Activated gamma-delta T cell treated with Interleukin-2 at 50 U/mL for 16 hours (primary cell): ENCODE data around the gene CHRNG.

Experiments used
- DNase-seq: peaks from one replicate; pipeline ENCODE4 v3.0.0-alpha.2; 2020

CHRNG gene

GRCh38 chr2:232539298-232540231 is at the start of gene CHRNG:
TSS of gene CHRNG (plus strand) at chr2:232539692. CDS start at chr2:232539748, 56 bp downstream.
- DNase-seq, result no peak

- DNase-seq, result no peak
Observed at GRCh38 chr2:232490221-232491138, 49.0 kb upstream of the CHRNG start.

DNA sequence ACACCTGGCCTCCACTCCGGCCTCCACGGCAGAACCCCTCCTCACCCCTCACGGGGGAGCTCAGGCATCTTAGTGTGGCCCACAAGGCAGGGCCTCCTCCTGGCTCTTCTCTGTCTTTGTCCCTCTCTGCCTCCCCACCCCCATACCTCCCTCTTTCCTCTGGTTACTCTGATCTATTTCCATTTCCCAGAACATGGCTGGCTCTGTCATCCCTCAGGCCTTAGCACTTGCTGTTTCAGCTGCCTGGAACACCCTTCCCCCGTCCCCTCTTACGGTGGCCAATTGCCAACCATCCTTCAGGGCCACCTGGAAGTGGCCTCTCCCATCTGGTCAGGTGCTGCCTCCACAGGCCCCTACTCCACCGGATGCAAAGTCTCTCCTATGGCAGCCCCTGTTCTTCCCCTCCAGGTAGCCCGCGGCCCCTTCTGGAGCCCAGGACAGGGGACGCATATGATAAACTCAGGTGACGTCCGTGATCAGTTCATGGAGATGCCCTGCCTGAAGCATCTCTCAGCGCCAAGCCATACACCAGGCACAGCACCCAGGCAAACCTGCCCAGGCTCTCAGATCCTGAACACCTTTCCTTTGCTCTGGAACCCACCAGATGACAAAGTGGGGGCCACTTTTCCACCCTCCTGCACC is 48.2 kb upstream of the CHRNG start:
- no peak for DNase-seq

DNA sequence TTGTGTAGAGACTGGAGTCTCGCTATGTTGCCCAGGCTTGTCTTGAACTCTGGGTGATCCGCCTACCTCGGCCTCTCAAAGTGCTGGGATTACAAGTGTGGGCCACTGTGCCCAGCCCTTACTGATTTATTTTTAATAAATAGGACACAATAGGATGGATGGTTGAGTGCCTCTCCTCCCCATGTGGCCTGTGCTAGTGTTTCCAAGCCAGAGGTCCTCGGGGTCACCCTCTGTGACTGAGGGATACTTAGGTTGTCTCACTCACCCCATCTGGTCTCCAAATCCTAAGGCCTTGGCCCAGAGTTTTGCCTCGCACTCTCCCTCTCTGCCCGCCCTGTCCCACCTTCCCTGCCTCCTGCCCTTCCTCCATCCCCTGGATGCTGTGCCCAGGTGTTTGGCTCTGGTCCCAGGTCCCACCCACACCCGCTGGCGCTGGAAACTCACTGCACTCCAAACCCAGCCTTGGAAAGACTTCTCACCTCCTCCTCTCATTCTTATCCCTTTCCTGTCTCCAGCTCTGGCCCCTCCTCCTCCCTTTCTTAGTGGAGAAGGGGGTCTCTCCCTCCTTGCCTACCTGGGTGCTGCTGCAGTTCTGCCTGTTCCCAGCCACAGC is 47.1 kb upstream of the CHRNG start:
- no peak for DNase-seq

GRCh38 chr2:232492963-232493700 is 46.4 kb upstream of the CHRNG start:
- DNase-seq, result no peak

DNA sequence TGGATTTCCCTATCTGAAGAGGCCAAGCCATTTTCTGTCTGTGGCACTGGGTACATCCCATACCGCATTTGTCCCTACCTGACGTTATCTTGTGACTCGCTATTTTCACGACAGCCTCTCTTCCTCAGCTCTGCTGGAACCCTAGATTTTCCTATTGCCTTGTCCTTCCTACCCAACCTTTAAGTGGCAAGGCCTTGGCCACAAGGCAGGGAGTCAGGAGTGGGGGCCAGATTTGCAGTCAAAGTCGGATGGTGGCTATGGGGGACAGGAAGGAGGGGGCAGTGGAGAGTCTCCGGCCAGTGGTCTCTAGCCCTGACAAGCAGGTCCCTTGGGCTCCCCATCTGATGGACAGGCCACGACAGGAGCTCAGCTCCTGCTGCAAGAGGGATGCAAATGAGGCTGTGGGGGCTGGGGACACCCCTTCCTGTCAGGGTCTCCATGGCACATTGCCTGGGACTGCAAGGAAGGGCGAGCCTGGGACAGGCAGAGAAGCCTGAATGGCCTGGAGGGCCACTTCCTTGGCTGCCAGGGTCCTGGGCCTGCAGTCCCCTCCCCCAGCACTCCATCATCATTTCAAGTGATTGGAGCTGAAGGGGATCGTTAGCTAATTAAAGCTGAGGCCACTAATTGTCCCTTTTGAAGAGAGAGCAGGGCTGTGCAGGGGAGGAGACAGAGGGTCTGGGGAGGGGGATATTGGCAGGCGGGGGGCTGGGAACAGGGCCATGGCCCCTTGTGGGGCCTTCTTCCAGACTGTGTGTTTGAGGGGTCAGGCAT is 45.6 kb upstream of the CHRNG start:
- DNase-seq, result no peak

- DNase-seq, result no peak
Observed at GRCh38 chr2:232494542-232494941, 45.0 kb upstream of the CHRNG start.

- no peak for DNase-seq
Observed at GRCh38 chr2:232495292-232495691, 44.2 kb upstream of the CHRNG start.

DNA sequence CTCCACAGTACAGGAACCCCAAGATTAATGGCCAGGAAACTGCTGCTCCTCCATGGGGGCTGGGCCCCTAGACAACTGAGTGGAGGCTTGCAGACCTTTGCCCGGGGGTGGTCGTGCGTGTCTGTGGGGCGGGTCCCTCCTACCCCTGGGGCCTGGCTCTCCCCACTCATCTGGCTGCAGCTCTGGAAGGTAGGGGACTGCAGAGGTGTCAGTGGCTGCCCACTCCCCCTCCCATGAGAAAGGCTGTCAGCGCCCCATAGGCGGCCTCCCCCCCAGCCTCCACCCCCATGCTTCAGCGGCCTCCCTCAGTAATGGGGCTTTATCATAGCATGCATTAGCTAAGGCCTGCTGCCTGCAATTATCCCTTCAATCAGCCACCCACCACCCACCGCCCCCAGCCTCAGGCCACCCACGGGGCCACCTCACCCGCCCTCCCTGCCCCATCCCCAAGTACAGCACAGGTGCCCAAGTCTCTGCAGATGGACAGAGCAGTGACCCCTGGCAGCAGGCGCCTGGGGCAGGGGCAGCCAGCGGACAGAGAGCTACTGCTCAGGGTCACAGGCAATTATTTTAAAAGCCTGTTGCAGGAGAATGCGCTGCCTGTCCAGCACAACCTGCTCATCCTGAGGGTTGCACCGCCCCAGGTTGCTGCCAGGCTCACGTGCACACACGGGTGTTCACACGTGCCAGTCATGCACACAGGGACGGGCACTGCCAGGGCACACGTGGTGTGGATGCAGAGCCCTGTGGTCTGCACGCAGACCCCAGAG is 42.8 kb upstream of the CHRNG start:
- DNase-seq, result no peak

GRCh38 chr2:232497348-232497747 is 42.1 kb upstream of the CHRNG start:
- no peak for DNase-seq

GRCh38 chr2:232498452-232498851 is 41.0 kb upstream of the CHRNG start:
- no peak for DNase-seq

- no peak for DNase-seq
Observed at GRCh38 chr2:232501331-232501771, 38.1 kb upstream of the CHRNG start.

- DNase-seq, result no peak
Observed at GRCh38 chr2:232501794-232502390, 37.6 kb upstream of the CHRNG start.

DNA sequence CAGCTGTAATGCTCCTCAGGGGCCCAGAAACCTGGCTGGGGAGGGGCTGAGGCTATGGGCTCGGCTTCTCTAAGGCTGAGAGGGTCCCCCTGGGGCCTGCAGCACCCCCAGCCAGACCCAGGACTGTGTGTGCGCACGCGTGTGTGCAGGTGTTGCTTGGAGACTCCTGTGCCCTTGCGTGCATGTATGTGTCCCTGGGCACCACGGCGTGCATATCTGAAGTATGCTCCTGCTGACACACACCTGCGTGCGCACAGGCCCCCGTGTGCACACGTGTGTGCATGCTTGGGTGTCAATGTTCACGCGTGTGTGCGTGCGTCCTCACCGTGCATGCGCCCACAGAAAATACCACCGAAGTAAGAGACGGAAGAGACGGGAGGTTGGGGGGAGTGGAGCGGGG is 37.0 kb upstream of the CHRNG start:
- DNase-seq, result no peak

DNA sequence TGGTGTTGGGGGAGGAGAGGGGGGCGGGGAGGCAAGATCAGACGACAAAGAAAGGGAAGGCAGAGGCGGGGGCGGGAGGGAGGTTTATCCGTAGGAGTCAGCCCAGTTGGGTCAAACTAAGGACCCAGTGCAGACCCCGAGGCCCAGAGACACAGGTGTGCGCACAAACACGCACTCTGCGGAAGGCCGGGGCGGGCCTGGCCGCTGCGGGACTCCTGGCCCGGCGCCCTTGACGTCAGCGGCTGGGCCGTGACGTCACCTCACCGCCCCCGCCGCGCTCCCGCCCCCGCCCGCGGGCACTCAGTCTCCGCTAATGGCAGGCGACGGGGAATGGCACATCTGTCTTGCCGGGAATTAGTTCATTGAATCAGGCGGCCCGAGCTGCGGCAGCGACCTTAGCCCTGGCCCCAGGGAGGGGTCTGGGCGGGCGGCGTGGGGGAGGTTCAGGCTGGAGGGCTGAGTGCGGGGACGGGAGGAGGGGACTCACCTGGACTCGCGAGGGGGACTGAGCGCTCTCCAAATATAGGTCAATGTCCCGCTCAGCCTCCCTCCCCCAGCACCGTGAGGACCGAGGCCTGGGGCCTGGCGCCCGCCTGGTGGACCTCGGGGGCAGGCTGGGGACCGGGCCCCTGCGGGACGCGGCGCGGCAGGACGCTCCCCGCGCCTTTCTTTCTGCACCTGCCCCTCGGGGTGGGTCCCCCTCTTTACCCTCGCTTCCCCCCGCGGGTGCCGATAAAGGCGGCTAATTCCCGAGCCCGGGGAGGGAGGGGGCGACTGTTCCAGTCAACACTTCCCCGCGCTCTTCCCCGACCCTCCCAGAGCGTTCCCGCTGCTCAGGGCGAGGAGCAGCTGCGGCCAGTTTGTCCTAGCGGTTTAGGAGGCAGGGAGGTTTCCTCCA is 36.3 kb upstream of the CHRNG start:
- no peak for DNase-seq

DNA sequence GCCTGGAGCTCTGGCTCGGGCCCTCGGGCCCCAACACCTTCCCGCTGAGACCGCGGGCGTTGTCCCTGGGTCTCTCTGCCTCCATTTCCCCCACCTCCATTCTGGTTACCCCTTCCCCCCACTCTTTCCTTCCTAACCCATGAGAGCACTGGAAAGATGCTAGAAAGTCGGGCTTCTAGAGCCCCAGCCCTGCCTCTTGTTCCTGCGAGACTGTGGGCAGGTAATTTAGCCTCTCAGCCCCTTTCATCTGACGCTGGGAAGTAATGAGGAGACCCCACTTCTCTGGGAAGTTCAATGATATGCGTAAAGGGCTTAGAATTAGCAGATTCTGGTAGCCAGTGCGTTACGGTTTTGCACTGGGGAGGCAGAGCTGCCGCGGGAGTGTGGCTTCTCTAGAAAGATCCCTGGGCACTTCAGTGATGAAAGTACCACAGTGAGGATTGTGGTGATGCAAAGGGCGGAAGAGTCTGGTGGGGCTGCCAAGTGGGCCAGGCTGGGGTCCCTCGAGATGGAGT is 35.6 kb upstream of the CHRNG start:
- no peak for DNase-seq

DNA sequence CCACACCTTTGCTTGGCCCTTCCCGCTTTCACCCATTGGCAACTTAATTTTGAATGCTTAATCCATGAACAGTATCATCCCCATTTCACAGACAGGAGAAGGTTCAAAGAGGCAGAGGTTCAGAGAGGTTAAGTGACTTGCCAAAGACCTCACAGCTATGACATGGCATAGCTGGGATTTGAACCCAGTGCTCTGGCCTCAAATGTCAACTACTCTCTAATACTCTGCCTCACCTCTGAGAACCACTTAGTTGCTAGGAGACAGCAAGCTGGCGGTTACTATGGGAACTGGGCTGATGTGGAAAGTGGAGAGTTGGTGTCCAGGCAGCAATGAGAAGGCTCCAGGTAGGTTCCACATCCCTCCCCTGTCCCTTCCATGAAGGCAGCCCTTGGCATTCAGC is 35.1 kb upstream of the CHRNG start:
- DNase-seq, result no peak

DNA sequence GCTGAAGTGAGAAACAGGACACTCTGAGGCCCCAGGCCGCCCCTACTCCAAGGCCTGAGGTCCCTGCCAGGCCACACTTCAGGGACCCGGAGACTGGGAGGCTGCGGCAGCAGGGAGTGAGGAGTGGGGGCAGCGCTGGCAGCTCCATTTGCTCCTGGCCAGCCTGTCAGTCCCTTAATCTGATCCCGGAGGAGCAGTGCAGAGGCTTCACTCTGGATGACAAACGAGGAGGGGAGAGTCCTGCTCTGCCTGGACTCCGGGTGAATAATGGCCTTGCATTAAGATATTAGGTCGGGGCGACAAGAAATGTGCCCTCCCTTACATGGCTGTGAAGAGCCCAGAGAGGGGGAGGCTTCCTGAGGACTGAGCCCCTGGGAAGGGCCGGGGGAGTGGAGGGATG is 33.6 kb upstream of the CHRNG start:
- no peak for DNase-seq

DNA sequence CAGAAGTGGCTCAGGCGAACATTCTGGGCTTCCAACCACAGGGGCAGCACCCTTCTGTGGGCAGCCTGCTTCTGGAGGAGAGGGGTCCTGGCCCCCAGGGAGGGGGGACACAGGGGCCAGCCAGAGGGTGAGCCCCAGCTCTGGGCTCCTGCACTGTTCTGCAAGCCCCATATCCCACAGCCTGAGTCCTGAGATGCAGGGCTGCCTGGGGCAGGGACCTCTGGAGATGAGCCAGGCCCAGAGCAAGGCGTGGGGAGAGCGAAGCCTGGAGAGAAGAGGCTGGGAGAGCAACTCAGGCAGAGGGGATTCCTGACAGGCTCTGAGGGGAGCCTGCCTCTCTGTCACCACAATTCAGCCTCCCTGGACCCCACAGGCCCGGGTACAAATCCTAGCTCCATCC is 32.8 kb upstream of the CHRNG start:
- no peak for DNase-seq
